Ascending aorta (tissue), 2 donors: ENCODE measurements around the gene CDAN1. TPM values are rescaled to one million over a fixed set of nuclear protein-coding genes. Genes with fewer than 3 reads are reported as not detected.
"Not testable (repeated sequence)": the region's sequence is repeated elsewhere in the genome, so short reads cannot be mapped to it uniquely, and the experiment has no call there.

ENCODE experiments used
- DNase-seq, 2 donors: peaks; one replicate each; pipeline ENCODE4 v3.0.0-alpha.2; 2019; ENCODE audit warnings: low spot score in 2 of 2
- H3K27ac ChIP-seq, 2 donors: fragments of 200-600 bp; sonication (generic); one replicate each; pipeline ENCODE4 v1.5.1; 2016 to 2017; ENCODE audit warnings: mild to moderate bottlenecking in 1 of 2
- H3K27me3 ChIP-seq: fragments of 200-600 bp; sonication (generic); one replicate; pipeline ENCODE4 v1.5.1; 2017
- H3K36me3 ChIP-seq, 2 donors: fragments of 200-600 bp; sonication (generic); one replicate each; pipeline ENCODE4 v1.5.1; 2016
- H3K4me1 ChIP-seq, 2 donors: fragments of 200-600 bp; sonication (generic); one replicate each; pipeline ENCODE4 v1.5.1; 2016 to 2017; ENCODE audit warnings: mild to moderate bottlenecking in 1 of 2
- H3K4me3 ChIP-seq, 2 donors: fragments of 200-600 bp; sonication (generic); one replicate each; pipeline ENCODE4 v1.5.1; 2016 to 2017; ENCODE audit warnings: mild to moderate bottlenecking in 1 of 2
- H3K9me3 ChIP-seq, 2 donors: fragments of 200-600 bp; sonication (generic); one replicate each; pipeline ENCODE4 v1.5.1; 2016
- intact Hi-C: fragments of 100-400 bp; cut with DNase I; formaldehyde crosslinking; loops from one replicate; pipeline ENCODE4 v1.15.1; 2023
- total RNA-seq: library from RNA; depleted of rRNA; stranded (reverse); fragments of >200 nt; gene quantifications from one replicate; pipeline ENCODE4 v1.1.0, GENCODE V29; 2016
- TF ChIP-seq, protein P1 (sequence below), 3 experiments: fragments of 200-600 bp in 2 of 3; fragments of 450-650 bp in 1 of 3; sonication (generic) in 2 of 3; IDR thresholded peaks; one replicate each; pipeline ENCODE4 v1.5.1; 2016 to 2019; ENCODE audit warnings: antibody characterized with exemption in 3 of 3, mild to moderate bottlenecking in 1 of 3, moderate library complexity in 1 of 3

CDAN1 gene
- total RNA-seq, 1 donor from 2014 or later, result 16.2 TPM

DNA sequence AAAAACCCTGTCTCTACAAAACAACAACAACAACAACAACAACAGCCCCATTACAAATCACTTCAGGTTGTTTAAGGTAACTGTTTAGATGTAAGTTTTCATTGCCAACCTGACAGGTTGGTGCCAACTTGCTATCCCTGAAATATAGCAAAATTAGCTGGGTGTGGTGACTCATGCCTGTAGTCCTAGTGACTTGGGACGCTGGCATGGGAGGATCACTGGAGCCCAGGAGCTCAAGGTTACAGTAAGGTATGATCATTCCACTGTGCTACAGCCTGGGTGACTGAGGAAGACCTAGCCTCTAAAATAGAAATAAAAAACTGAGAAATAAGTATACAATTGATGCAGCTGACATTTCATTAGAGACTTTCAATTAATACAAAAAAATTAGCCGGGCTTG is 36.0 kb upstream of the CDAN1 start:
- Histone ChIP-seq H3K9me3 (no peaks in the 10 kb centered on the region), H3K4me3 (no peak overlapping the region), H3K4me1 (peaks cover 0 to 11% of the 10 kb centered on the region in 2 donors), H3K36me3 (peaks cover 7 to 9% of the 10 kb centered on the region in 2 donors), H3K27ac (peak overlapping the region; percentile 6 to 51), H3K27me3 (no peaks in the 10 kb centered on the region)
- TF ChIP-seq, protein P1, sequence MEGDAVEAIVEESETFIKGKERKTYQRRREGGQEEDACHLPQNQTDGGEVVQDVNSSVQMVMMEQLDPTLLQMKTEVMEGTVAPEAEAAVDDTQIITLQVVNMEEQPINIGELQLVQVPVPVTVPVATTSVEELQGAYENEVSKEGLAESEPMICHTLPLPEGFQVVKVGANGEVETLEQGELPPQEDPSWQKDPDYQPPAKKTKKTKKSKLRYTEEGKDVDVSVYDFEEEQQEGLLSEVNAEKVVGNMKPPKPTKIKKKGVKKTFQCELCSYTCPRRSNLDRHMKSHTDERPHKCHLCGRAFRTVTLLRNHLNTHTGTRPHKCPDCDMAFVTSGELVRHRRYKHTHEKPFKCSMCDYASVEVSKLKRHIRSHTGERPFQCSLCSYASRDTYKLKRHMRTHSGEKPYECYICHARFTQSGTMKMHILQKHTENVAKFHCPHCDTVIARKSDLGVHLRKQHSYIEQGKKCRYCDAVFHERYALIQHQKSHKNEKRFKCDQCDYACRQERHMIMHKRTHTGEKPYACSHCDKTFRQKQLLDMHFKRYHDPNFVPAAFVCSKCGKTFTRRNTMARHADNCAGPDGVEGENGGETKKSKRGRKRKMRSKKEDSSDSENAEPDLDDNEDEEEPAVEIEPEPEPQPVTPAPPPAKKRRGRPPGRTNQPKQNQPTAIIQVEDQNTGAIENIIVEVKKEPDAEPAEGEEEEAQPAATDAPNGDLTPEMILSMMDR (IDR thresholded peaks at IDR 0.05), result no peak
- no peak for DNase-seq
- intact Hi-C loops, result loop anchor here (2.0 kb wide), 1 partner anchor 36 kb away; the partner anchor contains the start of gene CDAN1

DNA sequence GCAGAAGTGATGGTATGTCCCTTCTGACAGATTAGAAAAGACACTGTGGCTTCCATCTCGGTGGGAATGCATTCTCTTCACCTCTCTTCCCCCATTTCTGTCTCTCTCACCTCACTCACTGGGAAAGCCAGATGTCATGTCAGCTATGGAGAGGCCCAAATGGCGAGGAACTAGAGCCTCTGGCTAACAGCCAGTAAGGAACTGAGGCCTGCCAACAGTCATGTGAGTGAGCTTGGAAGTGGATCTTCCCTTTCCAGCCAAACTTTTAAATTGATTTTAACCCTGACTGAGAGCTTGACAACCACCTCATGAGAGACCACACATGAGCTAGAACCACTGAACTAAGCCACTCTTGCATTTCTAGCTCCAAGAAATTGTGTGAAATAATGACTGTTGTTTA is 35.2 kb upstream of the CDAN1 start:
- Histone ChIP-seq H3K4me3 (no peak overlapping the region), H3K36me3 (peaks cover 7 to 9% of the 10 kb centered on the region in 2 donors), H3K4me1 (peaks cover 0 to 11% of the 10 kb centered on the region in 2 donors), H3K27me3 (no peaks in the 10 kb centered on the region), H3K9me3 (no peaks in the 10 kb centered on the region), H3K27ac (peak overlapping the region in 1 of 2 donors; percentile 51)
- TF ChIP-seq, protein P1 (IDR thresholded peaks at IDR 0.05), result no peak
- intact Hi-C loops, result loop anchor here (2.0 kb wide), 1 partner anchor 35 kb away; the partner anchor contains the start of gene CDAN1
- peak in 1 of 2 donors; percentile 69 for DNase-seq

DNA sequence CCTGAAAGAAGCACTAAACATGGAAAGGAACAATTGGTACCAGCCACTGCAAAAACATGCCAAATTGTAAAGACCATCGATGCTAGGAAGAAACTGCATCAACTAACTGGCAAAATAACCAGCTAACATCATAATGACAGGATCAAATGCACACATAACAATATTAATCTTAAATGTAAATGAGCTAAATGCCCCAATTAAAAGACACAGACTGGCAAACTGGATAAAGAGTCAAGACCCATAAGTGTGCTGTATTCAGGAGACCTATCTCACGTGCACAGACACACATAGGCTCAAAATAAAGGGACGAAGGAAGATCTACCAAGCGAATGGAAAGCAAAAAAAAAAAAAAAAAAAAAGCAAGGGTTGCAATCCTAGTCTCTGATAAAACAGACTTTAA is 29.2 kb upstream of the CDAN1 start:
- H3K9me3 ChIP-seq, result peaks cover 3 to 16% of the 10 kb centered on the region in 2 donors
- H3K4me3 ChIP-seq, H3K27me3 ChIP-seq, H3K27ac ChIP-seq, intact Hi-C loops, DNase-seq, H3K36me3 ChIP-seq, H3K4me1 ChIP-seq: not testable (repeated sequence)

DNA sequence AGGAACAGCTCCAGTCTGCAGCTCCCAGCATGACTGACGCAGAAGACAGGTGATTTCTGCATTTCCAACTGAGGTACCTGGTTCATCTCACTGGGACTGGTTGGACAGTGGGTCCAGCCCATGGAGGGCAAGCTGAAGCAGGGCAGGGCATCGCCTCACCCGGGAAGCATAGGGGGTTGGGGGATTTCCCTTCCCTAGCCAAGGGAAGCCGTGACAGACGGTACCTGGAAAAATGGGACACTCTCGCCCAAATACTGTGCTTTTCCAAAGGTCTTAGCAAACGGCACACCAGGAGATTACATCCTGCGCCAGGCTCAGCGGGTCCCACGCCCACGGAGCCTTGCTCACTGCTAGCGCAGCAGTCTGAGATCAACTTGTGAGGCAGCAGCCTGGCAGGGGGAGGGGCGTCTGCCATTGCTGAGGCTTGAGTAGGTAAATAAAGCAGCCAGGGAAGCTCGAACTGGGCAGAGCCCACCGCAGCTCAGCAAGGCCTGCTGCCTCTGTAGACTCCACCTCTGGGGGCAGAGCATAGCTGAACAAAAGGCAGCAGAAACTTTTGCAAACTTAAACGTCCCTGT is 27.3 kb upstream of the CDAN1 start:
- H3K36me3 ChIP-seq, H3K4me1 ChIP-seq, H3K4me3 ChIP-seq, DNase-seq, H3K27ac ChIP-seq, H3K27me3 ChIP-seq, intact Hi-C loops: not testable (repeated sequence)
- peaks cover 8 to 32% of the 10 kb centered on the region in 2 donors for H3K9me3 ChIP-seq

DNA sequence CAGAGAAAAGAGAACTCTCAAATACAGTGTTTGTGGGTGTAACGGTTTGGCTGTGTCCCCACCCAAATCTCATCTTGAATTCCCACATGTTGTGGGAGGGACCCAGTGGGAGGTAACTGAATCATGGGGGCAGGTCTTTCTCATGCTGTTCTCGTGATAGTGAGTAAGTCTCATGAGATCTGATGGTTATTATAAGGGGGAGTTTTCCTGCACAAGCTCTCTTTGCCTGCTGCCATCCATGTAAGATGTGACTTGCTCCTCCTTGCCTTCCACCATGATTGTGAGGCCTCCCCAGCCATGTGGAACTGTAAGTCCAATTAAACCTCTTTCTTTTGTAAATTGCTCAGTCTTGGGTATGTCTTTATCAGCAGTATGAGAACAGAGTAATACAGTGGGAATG is 24.9 kb upstream of the CDAN1 start:
- H3K4me3 ChIP-seq, DNase-seq, H3K36me3 ChIP-seq, H3K27ac ChIP-seq, intact Hi-C loops, H3K27me3 ChIP-seq, H3K4me1 ChIP-seq: not testable (repeated sequence)
- peaks cover 8 to 32% of the 10 kb centered on the region in 2 donors for H3K9me3 ChIP-seq

DNA sequence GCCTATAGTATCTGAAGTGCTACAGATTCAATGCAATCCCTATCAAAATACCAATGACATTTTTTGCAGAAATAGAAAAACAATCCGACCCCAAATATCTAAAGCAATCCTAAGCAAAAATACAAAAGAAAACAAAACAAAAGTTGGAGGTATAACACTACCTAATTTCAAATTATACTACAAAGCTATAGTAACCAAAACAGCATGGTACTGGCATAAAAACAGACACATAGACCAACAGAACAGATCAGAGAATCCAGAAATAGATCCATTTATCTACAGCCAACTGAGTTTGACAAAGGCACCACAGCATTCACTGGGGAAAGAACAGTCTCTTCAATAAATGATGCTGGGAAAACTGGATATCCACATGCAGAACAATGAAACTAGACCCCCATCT is 23.8 kb upstream of the CDAN1 start:
- no peaks in the 10 kb centered on the region for H3K36me3 ChIP-seq
- no peaks in the 10 kb centered on the region for H3K27me3 ChIP-seq
- no peak overlapping the region for H3K27ac ChIP-seq
- intact Hi-C loops, result no loop called here
- H3K4me1 ChIP-seq, result no peaks in the 10 kb centered on the region
- H3K4me3 ChIP-seq, result no peak overlapping the region
- TF ChIP-seq, protein P1 (IDR thresholded peaks at IDR 0.05), result no peak
- peaks cover 8 to 29% of the 10 kb centered on the region in 2 donors for H3K9me3 ChIP-seq
- no peak for DNase-seq

DNA sequence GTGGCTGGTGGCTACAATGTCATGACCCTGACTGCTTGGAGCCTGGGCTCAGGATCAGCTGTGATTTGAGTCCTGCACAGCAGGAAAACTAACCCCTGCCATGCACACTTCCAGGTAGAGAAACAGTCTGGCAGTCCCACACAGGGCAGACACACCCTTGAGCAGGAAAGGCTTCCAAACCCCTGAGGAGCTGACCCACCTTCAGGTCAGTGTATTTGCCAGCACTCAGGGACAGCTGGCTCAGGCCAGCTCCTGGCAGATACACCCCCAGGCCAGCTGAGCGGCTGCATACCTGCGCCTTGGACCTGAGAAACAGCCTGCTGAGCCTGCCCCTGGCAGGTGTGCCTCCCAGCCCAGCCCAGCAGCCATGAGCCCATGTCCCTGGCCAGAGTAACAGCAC is 22.2 kb upstream of the CDAN1 start:
- no peaks in the 10 kb centered on the region for H3K36me3 ChIP-seq
- no peaks in the 10 kb centered on the region for H3K27me3 ChIP-seq
- no peaks in the 10 kb centered on the region for H3K4me1 ChIP-seq
- H3K4me3 ChIP-seq, result no peak overlapping the region
- DNase-seq, result no peak
- H3K27ac ChIP-seq, result no peak overlapping the region
- H3K9me3 ChIP-seq, result peaks cover 8 to 29% of the 10 kb centered on the region in 2 donors
- TF ChIP-seq, protein P1 (IDR thresholded peaks at IDR 0.05), result no peak
- intact Hi-C loops, result no loop called here
